Neural progenitor cell (in vitro differentiated cells): ENCODE measurements around the gene APLP2.

ENCODE experiments used
- EZH2 ChIP-seq: fragments of 200-600 bp; sonication (generic); IDR thresholded peaks from 2 replicates; pipeline ENCODE4 v1.6.1; 2017; ENCODE audit warnings: antibody characterized with exemption, mild to moderate bottlenecking, moderate library complexity
- TF ChIP-seq, protein P1 (sequence below): fragments of 200-600 bp; sonication (generic); IDR thresholded peaks from 2 replicates; pipeline ENCODE4 v1.5.1; 2017; ENCODE audit warnings: antibody characterized with exemption, mild to moderate bottlenecking

DNA sequence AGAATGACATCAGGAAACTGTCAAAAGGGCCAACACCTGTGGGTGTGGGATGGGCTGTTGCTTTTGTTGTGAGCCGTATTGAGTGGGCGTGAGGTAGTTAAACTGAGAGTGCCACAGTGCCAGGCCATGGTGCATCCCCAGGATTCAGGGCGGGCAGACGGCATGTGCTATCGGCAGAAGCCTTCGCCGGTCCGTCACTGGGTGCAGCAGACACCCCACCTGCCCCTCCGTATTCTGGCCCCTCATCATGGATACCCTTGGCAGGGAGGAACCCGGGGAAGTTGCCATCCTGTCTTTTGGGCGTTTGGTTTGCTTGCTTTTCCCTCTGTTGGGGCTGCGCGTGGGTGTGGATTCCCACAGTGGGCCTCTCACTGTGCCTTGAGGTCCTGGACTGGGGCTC, 117.4 kb downstream of the APLP2 start:
- TF ChIP-seq, protein P1, sequence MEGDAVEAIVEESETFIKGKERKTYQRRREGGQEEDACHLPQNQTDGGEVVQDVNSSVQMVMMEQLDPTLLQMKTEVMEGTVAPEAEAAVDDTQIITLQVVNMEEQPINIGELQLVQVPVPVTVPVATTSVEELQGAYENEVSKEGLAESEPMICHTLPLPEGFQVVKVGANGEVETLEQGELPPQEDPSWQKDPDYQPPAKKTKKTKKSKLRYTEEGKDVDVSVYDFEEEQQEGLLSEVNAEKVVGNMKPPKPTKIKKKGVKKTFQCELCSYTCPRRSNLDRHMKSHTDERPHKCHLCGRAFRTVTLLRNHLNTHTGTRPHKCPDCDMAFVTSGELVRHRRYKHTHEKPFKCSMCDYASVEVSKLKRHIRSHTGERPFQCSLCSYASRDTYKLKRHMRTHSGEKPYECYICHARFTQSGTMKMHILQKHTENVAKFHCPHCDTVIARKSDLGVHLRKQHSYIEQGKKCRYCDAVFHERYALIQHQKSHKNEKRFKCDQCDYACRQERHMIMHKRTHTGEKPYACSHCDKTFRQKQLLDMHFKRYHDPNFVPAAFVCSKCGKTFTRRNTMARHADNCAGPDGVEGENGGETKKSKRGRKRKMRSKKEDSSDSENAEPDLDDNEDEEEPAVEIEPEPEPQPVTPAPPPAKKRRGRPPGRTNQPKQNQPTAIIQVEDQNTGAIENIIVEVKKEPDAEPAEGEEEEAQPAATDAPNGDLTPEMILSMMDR, result no peak
- no peak for TF ChIP-seq EZH2
